Natural killer cell (primary cell): ENCODE measurements around the gene CDC27. TPM values are rescaled to one million over a fixed set of nuclear protein-coding genes. Genes with fewer than 3 reads are reported as not detected.

Experiments
- ATAC-seq, 3 donors: fragments of 150-1000 bp in 2 of 3; fragments of 200-7000 bp in 1 of 3; cut with Tn5 transposase; 1 replicate in 1 of 3; 2 replicates in 2 of 3; pipeline ENCODE4 v1.10.0; 2021; ENCODE audit warnings: mild to moderate bottlenecking in 2 of 3, moderate library complexity in 2 of 3
- DNase-seq, 2 donors: peaks; one replicate each; pipeline versions ENCODE4 v3.0.0 to v3.0.0-alpha.2; 2013 to 2021; ENCODE audit warnings: mixed read lengths in 1 of 2
- H3K27ac ChIP-seq: one replicate; pipeline ENCODE4 v1.5.1; 2013; ENCODE audit warnings: mild to moderate bottlenecking, low read length
- H3K27me3 ChIP-seq: one replicate; pipeline ENCODE4 v1.6.1; 2013; ENCODE audit warnings: low read length; ENCODE audit not compliant: control insufficient read depth, insufficient read depth
- H3K36me3 ChIP-seq: one replicate; pipeline ENCODE4 v1.6.1; 2013; ENCODE audit warnings: low read length; ENCODE audit not compliant: control insufficient read depth, insufficient read depth
- H3K4me1 ChIP-seq: one replicate; pipeline ENCODE4 v1.6.1; 2013; ENCODE audit warnings: low read length; ENCODE audit not compliant: control insufficient read depth, insufficient read depth
- H3K4me3 ChIP-seq: one replicate; pipeline ENCODE4 v1.5.1; 2013; ENCODE audit warnings: low read length
- H3K9me3 ChIP-seq: one replicate; pipeline ENCODE4 v1.6.1; 2013; ENCODE audit warnings: low read length; ENCODE audit not compliant: control insufficient read depth, insufficient read depth
- H3K27ac Mint-ChIP-seq, 2 donors: one replicate each; pipeline ENCODE4 v1.8.0; 2022; ENCODE audit warnings: mild to moderate bottlenecking in 2 of 2, mixed read lengths in 2 of 2, moderate library complexity in 1 of 2
- H3K27me3 Mint-ChIP-seq, 2 donors: one replicate each; pipeline ENCODE4 v1.8.0; 2022; ENCODE audit warnings: low read depth in 2 of 2, mixed read lengths in 2 of 2
- H3K36me3 Mint-ChIP-seq: one replicate; pipeline ENCODE4 v1.8.0; 2022; ENCODE audit warnings: mixed read lengths
- H3K4me1 Mint-ChIP-seq, 2 donors: one replicate each; pipeline ENCODE4 v1.8.0; 2022; ENCODE audit warnings: mixed read lengths in 2 of 2
- H3K4me3 Mint-ChIP-seq: one replicate; pipeline ENCODE4 v1.8.0; 2022; ENCODE audit warnings: mild to moderate bottlenecking, moderate library complexity, mixed read lengths
- H3K9me3 Mint-ChIP-seq, 2 donors: one replicate each; pipeline ENCODE4 v1.8.0; 2022; ENCODE audit warnings: mixed read lengths in 2 of 2
- CTCF ChIP-seq: fragments of 200-600 bp; IDR thresholded peaks from one replicate; pipeline ENCODE4 v1.8.0; 2022; ENCODE audit warnings: antibody characterized with exemption
- WGBS: methylation state at CpG from one replicate; pipeline ENCODE4 v1.1.7; 2013; ENCODE audit warnings: missing lambda C conversion rate; ENCODE audit not compliant: insufficient coverage; 5-methylcytosine and 5-hydroxymethylcytosine counted together
- intact Hi-C: fragments of 100-400 bp; cut with micrococcal nuclease; formaldehyde crosslinking; loops from one replicate; pipeline ENCODE4 v1.14.2; 2022
- total RNA-seq, 4 donors: library from RNA; stranded (reverse); fragments of 120-200 nt in 1 of 4; gene quantifications; one replicate each; pipeline versions ENCODE4 v1.2.3 to v1.2.4, GENCODE V29; 2013 to 2022

The CDC27 gene
- total RNA-seq, 3 donors from 2014 or later (not counting 1 experiment from before 2014, with no cell fraction given): 77.3 to 87.3 (median 78.8) TPM

GRCh38 chr17:47192554-47192953 lies 3.5 kb upstream of the CDC27 start:
- Mint-ChIP-seq H3K4me3 (peak overlapping the region; percentile 5), H3K27ac (peak overlapping the region; percentile 70 to 81), H3K27me3 (peaks cover 0 to 2% of the 10 kb centered on the region in 2 donors), H3K36me3 (no peaks in the 10 kb centered on the region), H3K4me1 (peaks cover 35 to 42% of the 10 kb centered on the region in 2 donors), H3K9me3 (no peaks in the 10 kb centered on the region)
- intact Hi-C loops: no loop called here
- ATAC-seq (no peak), DNase-seq (peak in 1 of 2 donors; percentile 47)
- WGBS: 31% methylated on average over 4 of the region's 6 CpGs
- Histone ChIP-seq H3K27ac (peak overlapping the region; percentile 6), H3K9me3 (no peaks in the 10 kb centered on the region), H3K4me1 (peaks cover 25% of the 10 kb centered on the region), H3K4me3 (no peak overlapping the region), H3K27me3 (no peaks in the 10 kb centered on the region), H3K36me3 (no peaks in the 10 kb centered on the region)
- TF ChIP-seq CTCF: no peak

GRCh38 chr17:47190770-47191169 lies 1.7 kb upstream of the CDC27 start:
- Mint-ChIP-seq H3K9me3 (no peaks in the 10 kb centered on the region), H3K4me3 (no peak overlapping the region), H3K27ac (no peak overlapping the region), H3K4me1 (peaks cover 47 to 56% of the 10 kb centered on the region in 2 donors), H3K27me3 (peaks cover 0 to 2% of the 10 kb centered on the region in 2 donors), H3K36me3 (no peaks in the 10 kb centered on the region)
- ATAC-seq (no peak), DNase-seq (no peak)
- peaks cover 30% of the 10 kb centered on the region for H3K4me1 ChIP-seq
- intact Hi-C loops: no loop called here
- H3K27me3 ChIP-seq: no peaks in the 10 kb centered on the region
- H3K9me3 ChIP-seq: no peaks in the 10 kb centered on the region
- no peak overlapping the region for H3K4me3 ChIP-seq
- WGBS: 100% methylated on average over 1 of the region's 1 CpG
- no peak overlapping the region for H3K27ac ChIP-seq
- TF ChIP-seq CTCF: no peak
- no peaks in the 10 kb centered on the region for H3K36me3 ChIP-seq

GRCh38 chr17:47190243-47190642 lies 1.1 kb upstream of the CDC27 start:
- ATAC-seq (no peak), DNase-seq (no peak)
- peaks cover 30% of the 10 kb centered on the region for H3K4me1 ChIP-seq
- Mint-ChIP-seq H3K36me3 (no peaks in the 10 kb centered on the region), H3K27me3 (no peaks in the 10 kb centered on the region), H3K4me3 (peak overlapping the region; percentile 91), H3K27ac (peak overlapping the region; percentile 97 to 98), H3K4me1 (peaks cover 47 to 57% of the 10 kb centered on the region in 2 donors), H3K9me3 (no peaks in the 10 kb centered on the region)
- no peak overlapping the region for H3K27ac ChIP-seq
- intact Hi-C loops: no loop called here
- H3K9me3 ChIP-seq: no peaks in the 10 kb centered on the region
- no peaks in the 10 kb centered on the region for H3K36me3 ChIP-seq
- no peak overlapping the region for H3K4me3 ChIP-seq
- no peaks in the 10 kb centered on the region for H3K27me3 ChIP-seq
- 100% methylated on average over 1 of the region's 4 CpGs for WGBS
- TF ChIP-seq CTCF: no peak

GRCh38 chr17:47189732-47190237 lies 690 bp upstream of the CDC27 start:
- ATAC-seq (no peak), DNase-seq (no peak)
- Mint-ChIP-seq H3K27ac (peak overlapping the region; percentile 97 to 98), H3K4me3 (peak overlapping the region; percentile 91), H3K9me3 (no peaks in the 10 kb centered on the region), H3K36me3 (no peaks in the 10 kb centered on the region), H3K27me3 (no peaks in the 10 kb centered on the region), H3K4me1 (peaks cover 47 to 58% of the 10 kb centered on the region in 2 donors)
- intact Hi-C loops: loop anchor here (1.0 to 2.0 kb wide), 2 partner anchors 15 to 40 kb away; no protein-coding TSS in a partner anchor
- H3K27me3 ChIP-seq: no peaks in the 10 kb centered on the region
- peak overlapping the region; percentile 47 for H3K27ac ChIP-seq
- no peaks in the 10 kb centered on the region for H3K36me3 ChIP-seq
- no peaks in the 10 kb centered on the region for H3K9me3 ChIP-seq
- peak overlapping the region; percentile 34 for H3K4me3 ChIP-seq
- 79% methylated on average over 3 of the region's 5 CpGs for WGBS
- TF ChIP-seq CTCF: no peak
- H3K4me1 ChIP-seq: peaks cover 30% of the 10 kb centered on the region
